Panc1 (cell line): ENCODE measurements around the gene ADM2. TPM values are rescaled to one million over a fixed set of nuclear protein-coding genes. Genes with fewer than 3 reads are reported as not detected.

Experiments used
- ATAC-seq: fragments of 200-7000 bp; cut with Tn5 transposase; 2 replicates; pipeline ENCODE4 v1.9.1; 2020; ENCODE audit warnings: mild to moderate bottlenecking, moderate library complexity
- BruUV-seq: library from RNA; stranded (reverse); fragments of 400-500 nt; replicated peaks from 2 replicates; lab custom pipeline; 2021; lab: Mats Ljungman, UMichigan
- CTCF ChIA-PET: fragments of 300-600 bp; sonication (Branson Sonifier 250); formaldehyde crosslinking; loops from one replicate; lab custom pipeline; 2022; ENCODE audit warnings: antibody characterized with exemption; lab: Charles Lee
- POLR2A ChIA-PET: fragments of 300-600 bp; sonication (Branson Sonifier 250); formaldehyde crosslinking; loops from one replicate; lab custom pipeline; 2022; ENCODE audit warnings: antibody characterized with exemption; lab: Charles Lee
- DNase-seq: peaks from one replicate; pipeline ENCODE4 v3.0.0-alpha.2; 2010; ENCODE audit warnings: low read depth, low spot score
- H3K27ac ChIP-seq: 2 replicates; pipeline ENCODE4 v1.5.1; 2011; ENCODE audit warnings: mild to moderate bottlenecking, low read length, inconsistent platforms
- H3K27me3 ChIP-seq: fragments of 200-500 bp; sonication (Bioruptor generic); 2 replicates; pipeline ENCODE4 v1.6.0; 2014; ENCODE audit warnings: low read length, inconsistent platforms; ENCODE audit not compliant: control insufficient read depth, insufficient read depth
- H3K36me3 ChIP-seq: fragments of 200-500 bp; sonication (Bioruptor generic); 2 replicates; pipeline ENCODE4 v1.5.1; 2014; ENCODE audit warnings: inconsistent platforms, mild to moderate bottlenecking, low read length, moderate library complexity; ENCODE audit not compliant: control insufficient read depth, insufficient read depth
- H3K4me1 ChIP-seq: 2 replicates; pipeline ENCODE4 v1.5.1; 2011; ENCODE audit warnings: inconsistent platforms, mild to moderate bottlenecking, low read length, moderate library complexity; ENCODE audit not compliant: control insufficient read depth, insufficient read depth
- H3K4me3 ChIP-seq, 2 experiments: 2 replicates each; pipeline ENCODE4 v1.5.1; 2011 to 2012; ENCODE audit warnings: low read depth in 2 of 2, low read length in 2 of 2, mild to moderate bottlenecking in 2 of 2, inconsistent platforms in 1 of 2, moderate library complexity in 1 of 2
- H3K9me3 ChIP-seq: fragments of 200-500 bp; sonication (Bioruptor generic); 2 replicates; pipeline ENCODE4 v1.5.1; 2014; ENCODE audit warnings: low read depth, mild to moderate bottlenecking, inconsistent platforms, low read length, moderate library complexity; ENCODE audit not compliant: control insufficient read depth, insufficient read depth
- CTCF ChIP-seq: fragments of 450-650 bp; IDR thresholded peaks from 2 replicates; pipeline ENCODE4 v1.5.1; 2017; ENCODE audit warnings: mild to moderate bottlenecking
- POLR2AphosphoS5 ChIP-seq: IDR thresholded peaks from 2 replicates; pipeline ENCODE4 v1.6.1; 2012; ENCODE audit warnings: mild to moderate bottlenecking, low read depth, low read length, moderate library complexity
- REST ChIP-seq, 2 experiments: IDR thresholded peaks; 2 replicates each; pipeline ENCODE4 v1.6.1; 2011 to 2012; ENCODE audit warnings: low read depth in 2 of 2, control low read depth in 1 of 2, low read length in 1 of 2, mild to moderate bottlenecking in 1 of 2, moderate library complexity in 1 of 2; ENCODE audit not compliant: insufficient read depth in 1 of 2
- SIN3A ChIP-seq: IDR thresholded peaks from 2 replicates; pipeline ENCODE4 v1.6.1; 2012; ENCODE audit warnings: low read depth, mild to moderate bottlenecking, low read length, moderate library complexity, borderline replicate concordance; ENCODE audit not compliant: insufficient read depth
- TCF7L2 ChIP-seq: IDR thresholded peaks from 2 replicates; pipeline ENCODE4 v1.6.1; 2011; ENCODE audit warnings: mild to moderate bottlenecking, low read depth, low read length, inconsistent platforms
- in situ Hi-C: cut with HindIII; loops from 2 replicates; pipeline ENCODE4 v1.10.0; 2016; ENCODE audit warnings: low sequenced_read_pairs, low pct_unique_long_range_greater_than_20kb
- intact Hi-C: fragments of 100-400 bp; cut with micrococcal nuclease; formaldehyde crosslinking; loops from one replicate; pipeline ENCODE4 v1.10.0; 2022; ENCODE audit not compliant: unreplicated experiment
- total RNA-seq: library from RNA; stranded (reverse); gene quantifications from one replicate; pipeline ENCODE4 v1.2.1, GENCODE V29; 2021; ENCODE audit not compliant: unreplicated experiment

ADM2 gene
- total RNA-seq, 1 experiment from 2014 or later, result 3.9 TPM

GRCh38 chr22:50463188-50463900 is 18.0 kb upstream of the ADM2 start:
- POLR2A ChIA-PET, result no interaction called here
- H3K36me3 ChIP-seq, result peaks cover 5% of the 10 kb centered on the region; the same call in 1 of the 2 replicates
- BruUV-seq, result no TSS peak

GRCh38 chr22:50464451-50464850 is 16.9 kb upstream of the ADM2 start:
- in situ Hi-C loops (no loop called here), intact Hi-C loops (no loop called here)
- ChIA-PET POLR2A (no interaction called here), CTCF (no interaction called here)
- DNase-seq (no peak), ATAC-seq (no peak)
- peaks cover 5% of the 10 kb centered on the region; the same call in 1 of the 2 replicates for H3K36me3 ChIP-seq
- H3K9me3 ChIP-seq, result no peaks in the 10 kb centered on the region
- no peak overlapping the region for H3K27ac ChIP-seq
- no peak for TF ChIP-seq REST (IDR thresholded peaks at IDR 0.05; ENCODE audit: insufficient read depth in 1 of 2, low read depth in 2 of 2, low read length in 1 of 2)
- TF ChIP-seq POLR2AphosphoS5, result no peak
- TF ChIP-seq CTCF, result no peak
- TF ChIP-seq TCF7L2, result no peak
- no peak for TF ChIP-seq SIN3A
- no TSS peak for BruUV-seq
- no peaks in the 10 kb centered on the region for H3K4me1 ChIP-seq
- H3K4me3 ChIP-seq, result no peak overlapping the region
- no peaks in the 10 kb centered on the region for H3K27me3 ChIP-seq

More at GRCh38 chr22:50463188-50463900, 18.0 kb upstream of the ADM2 start:
- no peaks in the 10 kb centered on the region for H3K27me3 ChIP-seq
- no peak overlapping the region for H3K4me3 ChIP-seq
- CTCF ChIA-PET, result no interaction called here
- in situ Hi-C loops (no loop called here), intact Hi-C loops (no loop called here)
- H3K9me3 ChIP-seq, result no peaks in the 10 kb centered on the region
- TF ChIP-seq TCF7L2 (no peak), REST (IDR thresholded peaks at IDR 0.05; ENCODE audit: insufficient read depth in 1 of 2, low read depth in 2 of 2, low read length in 1 of 2) (no peak), CTCF (no peak), SIN3A (no peak), POLR2AphosphoS5 (no peak)
- no peak for DNase-seq
- H3K4me1 ChIP-seq, result no peaks in the 10 kb centered on the region
- H3K27ac ChIP-seq, result no peak overlapping the region
- no peak for ATAC-seq
